Ovary (tissue), 9 donors: Measurements from ENCODE around the gene TMEM128. TPM values are rescaled to one million over a fixed set of nuclear protein-coding genes. Genes with fewer than 3 reads are reported as not detected.

Experiments
- DNase-seq, 5 donors: peaks; one replicate each; pipeline ENCODE4 v3.0.0-alpha.2; 2019 to 2020
- H3K27ac ChIP-seq, 2 donors: fragments of 200-600 bp; one replicate each; pipeline versions ENCODE4 v1.5.1 to v1.8.0; 2019 to 2022
- H3K27me3 ChIP-seq: fragments of 200-600 bp; one replicate; pipeline ENCODE4 v1.8.0; 2022
- H3K36me3 ChIP-seq: fragments of 200-600 bp; sonication (generic); one replicate; pipeline ENCODE4 v1.5.1; 2019
- H3K4me1 ChIP-seq: one replicate; pipeline ENCODE4 v1.8.1; 2013; ENCODE audit warnings: mild to moderate bottlenecking, moderate library complexity; ENCODE audit not compliant: insufficient read depth
- H3K4me3 ChIP-seq: fragments of 200-600 bp; sonication (generic); one replicate; pipeline ENCODE4 v1.5.1; 2017
- H3K9me3 ChIP-seq, 2 donors: fragments of 200-600 bp in 1 of 2; sonication (generic) in 1 of 2; one replicate each; pipeline versions ENCODE4 v1.5.1 to v1.8.1; 2013 to 2019; ENCODE audit warnings: mild to moderate bottlenecking in 1 of 2, moderate library complexity in 1 of 2
- CTCF ChIP-seq, 3 donors: fragments of 450-650 bp in 2 of 3; fragments of 200-600 bp in 1 of 3; IDR thresholded peaks; one replicate each; pipeline versions ENCODE4 v1.5.1 to v1.8.0; 2016 to 2022; ENCODE audit warnings: antibody characterized with exemption in 3 of 3, mild to moderate bottlenecking in 1 of 3
- EP300 ChIP-seq: sonication (generic); formaldehyde crosslinking; IDR thresholded peaks from one replicate; pipeline ENCODE4 v1.6.1; 2017; ENCODE audit warnings: antibody characterized with exemption
- POLR2A ChIP-seq: fragments of 450-650 bp; IDR thresholded peaks from one replicate; pipeline ENCODE4 v1.6.1; 2017; ENCODE audit warnings: antibody characterized with exemption, mild to moderate bottlenecking, moderate library complexity
- WGBS, 3 donors: extraction: QIAGEN DNeasy Blood & Tissue Kit in 1 of 3; methylation state at CpG; one replicate each; pipeline versions ENCODE4 v1.1.5 to v1.1.7; 2013 to 2017; 5-methylcytosine and 5-hydroxymethylcytosine counted together
- intact Hi-C, 4 donors: fragments of 100-400 bp; cut with DNase I; formaldehyde crosslinking; loops; one replicate each; pipeline versions ENCODE4 v1.11.0 to v1.15.1; 2022 to 2023
- polyA plus RNA-seq, 2 donors: library from polyadenylated mRNA; stranded (reverse); fragments of 200-250 nt in 1 of 2; fragments of 350-450 nt in 1 of 2; fragmentation: Illumina TruSeq in 1 of 2; extraction: RNeasy Lipid Tissue Mini Kit (QIAGEN cat#74804) in 1 of 2; gene quantifications; one replicate each; pipeline ENCODE4 v1.2.3, GENCODE V29; 2013 to 2014
- total RNA-seq, 7 donors: library from RNA; depleted of rRNA in 2 of 7; stranded (reverse); fragments of >200 nt in 2 of 7; fragmentation: NEBNext Ultra II Directional in 3 of 7; extraction: Animal tissue kit (Norgen Biotek cat#: 25700) in 3 of 7; gene quantifications; one replicate each; pipeline versions ENCODE4 v1.1.0 to v1.2.4, GENCODE V29; 2016 to 2023
- donor health status: DM: no; HTN: no; CAD: no; lungs with moderate emphysema.
- donor health status: DM: no; HTN: no; CAD: no.
- donor health status: Bipolar disorder and iron deficiency.
- donor health status: DM: yes; HTN: yes; CAD: no.
- donor health status: DM: no; HTN: no; CAD: no.
- donor health status: DM: yes; HTN: yes; CAD: no.

The TMEM128 gene
- total and polyA plus RNA-seq, 9 donors = 19.0 to 41.7 (median 28.0) TPM

- Histone ChIP-seq H3K27me3 (no peaks in the 10 kb centered on the region), H3K9me3 (no peaks in the 10 kb centered on the region), H3K36me3 (no peaks in the 10 kb centered on the region), H3K27ac (no peak overlapping the region), H3K4me1 (peaks cover 12% of the 10 kb centered on the region), H3K4me3 (no peak overlapping the region)
- 54 to 67% (median 66%) methylated on average over 11 of the region's 11 CpGs for WGBS, 3 donors
- TF ChIP-seq POLR2A = no peak
- TF ChIP-seq CTCF (IDR thresholded peaks at IDR 0.05) = no peak
- TF ChIP-seq EP300 = no peak
- intact Hi-C loops = no loop called here
- peak in 1 of 5 donors; percentile 31 for DNase-seq
Measured at GRCh38 chr4:4284827-4285618, 37.0 kb upstream of the TMEM128 start.

- intact Hi-C loops = no loop called here
- 79 to 92% (median 87%) methylated on average over 6 of the region's 6 CpGs for WGBS, 3 donors
Measured at GRCh38 chr4:4281787-4282186, 33.8 kb upstream of the TMEM128 start.

GRCh38 chr4:4277531-4277930, 29.5 kb upstream of the TMEM128 start:
- intact Hi-C loops = no loop called here
- no peaks in the 10 kb centered on the region for H3K36me3 ChIP-seq
- no peaks in the 10 kb centered on the region for H3K9me3 ChIP-seq
- no peak for DNase-seq
- H3K27me3 ChIP-seq = no peaks in the 10 kb centered on the region
- H3K4me1 ChIP-seq = no peaks in the 10 kb centered on the region
- no peak for TF ChIP-seq POLR2A
- no peak for TF ChIP-seq EP300
- no peak for TF ChIP-seq CTCF (IDR thresholded peaks at IDR 0.05)
- H3K4me3 ChIP-seq = no peak overlapping the region
- 67 to 74% (median 74%) methylated on average over 6 of the region's 6 CpGs for WGBS, 3 donors
- H3K27ac ChIP-seq = no peak overlapping the region

More at GRCh38 chr4:4281787-4282186, 33.8 kb upstream of the TMEM128 start:
- Histone ChIP-seq H3K27me3 (no peaks in the 10 kb centered on the region), H3K9me3 (no peaks in the 10 kb centered on the region), H3K4me3 (no peak overlapping the region), H3K4me1 (peaks cover 4% of the 10 kb centered on the region), H3K27ac (no peak overlapping the region), H3K36me3 (no peaks in the 10 kb centered on the region)
- TF ChIP-seq EP300 (no peak), CTCF (IDR thresholded peaks at IDR 0.05) (no peak), POLR2A (no peak)
- DNase-seq = no peak

GRCh38 chr4:4274226-4274625, 26.2 kb upstream of the TMEM128 start:
- TF ChIP-seq EP300 (no peak), POLR2A (no peak), CTCF (IDR thresholded peaks at IDR 0.05) (no peak)
- DNase-seq = no peak
- Histone ChIP-seq H3K27me3 (no peaks in the 10 kb centered on the region), H3K4me3 (no peak overlapping the region), H3K36me3 (no peaks in the 10 kb centered on the region), H3K9me3 (no peaks in the 10 kb centered on the region), H3K4me1 (no peaks in the 10 kb centered on the region), H3K27ac (no peak overlapping the region)
- WGBS, 3 donors = 89 to 93% (median 91%) methylated on average over 14 of the region's 14 CpGs
- intact Hi-C loops = no loop called here
